ENCODE data around the gene LONP2. TPM values are rescaled to one million over a fixed set of nuclear protein-coding genes. Genes with fewer than 3 reads are reported as not detected.

LONP2 gene
- total and polyA plus RNA-seq, 2 of the 13 experiments (the other 11 are each of a cell fraction or from before 2014, with no cell fraction given), result 39.2 to 63.3 TPM

DNA sequence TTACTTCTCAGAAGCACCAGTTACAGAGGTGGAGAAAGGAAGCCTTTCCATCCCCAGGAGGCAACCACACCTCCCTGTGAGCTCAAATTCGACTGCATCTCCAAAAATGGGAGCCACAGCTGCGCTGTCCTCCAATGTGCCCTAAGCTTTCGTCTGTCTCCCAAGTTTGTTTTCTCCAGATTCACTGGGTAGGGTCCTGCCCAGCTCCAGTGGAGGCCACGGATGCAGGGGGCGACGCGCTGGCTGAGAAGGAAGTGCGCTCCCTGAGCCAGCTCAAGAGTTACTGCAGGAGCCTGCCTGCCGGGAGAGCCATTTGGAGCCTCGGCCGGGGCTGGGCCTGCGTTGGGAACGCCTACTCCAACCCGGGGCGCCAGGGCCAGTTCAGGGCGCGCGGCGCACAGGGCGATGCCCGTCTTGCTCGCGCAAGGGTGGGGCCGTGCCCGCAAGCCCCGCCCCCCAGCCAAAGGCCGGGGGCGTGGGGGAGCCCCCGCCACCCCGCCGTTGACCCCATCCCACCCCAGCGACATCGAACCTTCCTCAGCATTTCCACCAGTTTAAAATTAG lies 121.6 kb downstream of the LONP2 start (continued):
- TF ChIP-seq, protein P1, sequence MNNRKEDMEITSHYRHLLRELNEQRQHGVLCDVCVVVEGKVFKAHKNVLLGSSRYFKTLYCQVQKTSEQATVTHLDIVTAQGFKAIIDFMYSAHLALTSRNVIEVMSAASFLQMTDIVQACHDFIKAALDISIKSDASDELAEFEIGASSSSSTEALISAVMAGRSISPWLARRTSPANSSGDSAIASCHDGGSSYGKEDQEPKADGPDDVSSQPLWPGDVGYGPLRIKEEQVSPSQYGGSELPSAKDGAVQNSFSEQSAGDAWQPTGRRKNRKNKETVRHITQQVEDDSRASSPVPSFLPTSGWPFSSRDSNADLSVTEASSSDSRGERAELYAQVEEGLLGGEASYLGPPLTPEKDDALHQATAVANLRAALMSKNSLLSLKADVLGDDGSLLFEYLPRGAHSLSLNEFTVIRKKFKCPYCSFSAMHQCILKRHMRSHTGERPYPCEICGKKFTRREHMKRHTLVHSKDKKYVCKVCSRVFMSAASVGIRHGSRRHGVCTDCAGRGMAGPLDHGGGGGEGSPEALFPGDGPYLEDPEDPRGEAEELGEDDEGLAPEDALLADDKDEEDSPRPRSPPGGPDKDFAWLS (CRISPR knock-in tag; IDR thresholded peaks at IDR 0.05; ENCODE audit: borderline replicate concordance), result no peak
- TF ChIP-seq, protein P2, sequence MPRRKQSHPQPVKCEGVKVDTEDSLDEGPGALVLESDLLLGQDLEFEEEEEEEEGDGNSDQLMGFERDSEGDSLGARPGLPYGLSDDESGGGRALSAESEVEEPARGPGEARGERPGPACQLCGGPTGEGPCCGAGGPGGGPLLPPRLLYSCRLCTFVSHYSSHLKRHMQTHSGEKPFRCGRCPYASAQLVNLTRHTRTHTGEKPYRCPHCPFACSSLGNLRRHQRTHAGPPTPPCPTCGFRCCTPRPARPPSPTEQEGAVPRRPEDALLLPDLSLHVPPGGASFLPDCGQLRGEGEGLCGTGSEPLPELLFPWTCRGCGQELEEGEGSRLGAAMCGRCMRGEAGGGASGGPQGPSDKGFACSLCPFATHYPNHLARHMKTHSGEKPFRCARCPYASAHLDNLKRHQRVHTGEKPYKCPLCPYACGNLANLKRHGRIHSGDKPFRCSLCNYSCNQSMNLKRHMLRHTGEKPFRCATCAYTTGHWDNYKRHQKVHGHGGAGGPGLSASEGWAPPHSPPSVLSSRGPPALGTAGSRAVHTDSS (CRISPR knock-in tag; conservative IDR thresholded peaks at IDR 0.05), result no peak
- TF ChIP-seq, protein P3, sequence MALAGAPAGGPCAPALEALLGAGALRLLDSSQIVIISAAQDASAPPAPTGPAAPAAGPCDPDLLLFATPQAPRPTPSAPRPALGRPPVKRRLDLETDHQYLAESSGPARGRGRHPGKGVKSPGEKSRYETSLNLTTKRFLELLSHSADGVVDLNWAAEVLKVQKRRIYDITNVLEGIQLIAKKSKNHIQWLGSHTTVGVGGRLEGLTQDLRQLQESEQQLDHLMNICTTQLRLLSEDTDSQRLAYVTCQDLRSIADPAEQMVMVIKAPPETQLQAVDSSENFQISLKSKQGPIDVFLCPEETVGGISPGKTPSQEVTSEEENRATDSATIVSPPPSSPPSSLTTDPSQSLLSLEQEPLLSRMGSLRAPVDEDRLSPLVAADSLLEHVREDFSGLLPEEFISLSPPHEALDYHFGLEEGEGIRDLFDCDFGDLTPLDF (CRISPR knock-in tag; IDR thresholded peaks at IDR 0.05), result no peak
- TF ChIP-seq HMGA1 (CRISPR knock-in tag; conservative IDR thresholded peaks at IDR 0.05) (no peak), ZNF672 (CRISPR knock-in tag; IDR thresholded peaks at IDR 0.05) (no peak), ZNF431 (CRISPR knock-in tag; IDR thresholded peaks at IDR 0.05; ENCODE audit: borderline replicate concordance, low read depth) (no peak), ZNF446 (CRISPR knock-in tag; IDR thresholded peaks at IDR 0.05) (no peak), ZNF7 (CRISPR knock-in tag; IDR thresholded peaks at IDR 0.05) (no peak), FIP1L1 (IDR thresholded peaks at IDR 0.05; ENCODE audit: borderline replicate concordance, insufficient read depth, low read depth, low read length) (no peak; the same call in 1 of the 2 replicates), CBX5 (CRISPR knock-in tag; IDR thresholded peaks at IDR 0.05; ENCODE audit: borderline replicate concordance) (no peak; the same call in 1 of the 2 replicates), SMAD9 (CRISPR knock-in tag; IDR thresholded peaks at IDR 0.05) (no peak), ZKSCAN1 (IDR thresholded peaks at IDR 0.05; ENCODE audit: low read length) (0 out of 2 replicates have a peak, but pooled peaks have one; percentile 10), TBX3 (IDR thresholded peaks at IDR 0.05; ENCODE audit: borderline replicate concordance) (no peak), MAF1 (CRISPR knock-in tag; IDR thresholded peaks at IDR 0.05; ENCODE audit: borderline replicate concordance) (0 out of 2 replicates have a peak, but pooled peaks have one; percentile 82), REL (CRISPR knock-in tag; conservative IDR thresholded peaks at IDR 0.05) (no peak), NRL (CRISPR knock-in tag; IDR thresholded peaks at IDR 0.05; ENCODE audit: borderline replicate concordance) (no peak; the same call in 1 of the 2 replicates), ZNF782 (CRISPR knock-in tag; IDR thresholded peaks at IDR 0.05; ENCODE audit: borderline replicate concordance) (peak; percentile 80; the same call in 1 of the 2 replicates), KDM2A (CRISPR knock-in tag; IDR thresholded peaks at IDR 0.05; ENCODE audit: borderline replicate concordance, low read depth) (peak; percentile 95), NAIF1 (CRISPR knock-in tag; IDR thresholded peaks at IDR 0.05; ENCODE audit: borderline replicate concordance) (no peak)
- TF ChIP-seq, protein P4, sequence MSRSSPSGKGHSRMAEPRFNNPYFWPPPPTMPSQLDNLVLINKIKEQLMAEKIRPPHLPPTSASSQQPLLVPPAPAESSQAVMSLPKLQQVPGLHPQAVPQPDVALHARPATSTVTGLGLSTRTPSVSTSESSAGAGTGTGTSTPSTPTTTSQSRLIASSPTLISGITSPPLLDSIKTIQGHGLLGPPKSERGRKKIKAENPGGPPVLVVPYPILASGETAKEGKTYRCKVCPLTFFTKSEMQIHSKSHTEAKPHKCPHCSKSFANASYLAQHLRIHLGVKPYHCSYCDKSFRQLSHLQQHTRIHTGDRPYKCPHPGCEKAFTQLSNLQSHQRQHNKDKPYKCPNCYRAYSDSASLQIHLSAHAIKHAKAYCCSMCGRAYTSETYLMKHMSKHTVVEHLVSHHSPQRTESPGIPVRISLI (CRISPR knock-in tag; IDR thresholded peaks at IDR 0.05; ENCODE audit: borderline replicate concordance), result peak; percentile 31; the same call in 1 of the 2 replicates
- TF ChIP-seq, protein P5, sequence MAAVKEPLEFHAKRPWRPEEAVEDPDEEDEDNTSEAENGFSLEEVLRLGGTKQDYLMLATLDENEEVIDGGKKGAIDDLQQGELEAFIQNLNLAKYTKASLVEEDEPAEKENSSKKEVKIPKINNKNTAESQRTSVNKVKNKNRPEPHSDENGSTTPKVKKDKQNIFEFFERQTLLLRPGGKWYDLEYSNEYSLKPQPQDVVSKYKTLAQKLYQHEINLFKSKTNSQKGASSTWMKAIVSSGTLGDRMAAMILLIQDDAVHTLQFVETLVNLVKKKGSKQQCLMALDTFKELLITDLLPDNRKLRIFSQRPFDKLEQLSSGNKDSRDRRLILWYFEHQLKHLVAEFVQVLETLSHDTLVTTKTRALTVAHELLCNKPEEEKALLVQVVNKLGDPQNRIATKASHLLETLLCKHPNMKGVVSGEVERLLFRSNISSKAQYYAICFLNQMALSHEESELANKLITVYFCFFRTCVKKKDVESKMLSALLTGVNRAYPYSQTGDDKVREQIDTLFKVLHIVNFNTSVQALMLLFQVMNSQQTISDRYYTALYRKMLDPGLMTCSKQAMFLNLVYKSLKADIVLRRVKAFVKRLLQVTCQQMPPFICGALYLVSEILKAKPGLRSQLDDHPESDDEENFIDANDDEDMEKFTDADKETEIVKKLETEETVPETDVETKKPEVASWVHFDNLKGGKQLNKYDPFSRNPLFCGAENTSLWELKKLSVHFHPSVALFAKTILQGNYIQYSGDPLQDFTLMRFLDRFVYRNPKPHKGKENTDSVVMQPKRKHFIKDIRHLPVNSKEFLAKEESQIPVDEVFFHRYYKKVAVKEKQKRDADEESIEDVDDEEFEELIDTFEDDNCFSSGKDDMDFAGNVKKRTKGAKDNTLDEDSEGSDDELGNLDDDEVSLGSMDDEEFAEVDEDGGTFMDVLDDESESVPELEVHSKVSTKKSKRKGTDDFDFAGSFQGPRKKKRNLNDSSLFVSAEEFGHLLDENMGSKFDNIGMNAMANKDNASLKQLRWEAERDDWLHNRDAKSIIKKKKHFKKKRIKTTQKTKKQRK (IDR thresholded peaks at IDR 0.05; ENCODE audit: low read length), result no peak
